HG03575 (cell line): ENCODE results near the gene TAAR6.
"Not testable (repeated sequence)": the region's sequence is repeated elsewhere in the genome, so short reads cannot be mapped to it uniquely, and the experiment has no call there.

ENCODE experiments used
- ATAC-seq: cut with Tn5 transposase; IDR thresholded peaks from one replicate; pipeline ENCODE4 v1.9.1; 2021; ENCODE audit not compliant: unreplicated experiment, insufficient number of reproducible peaks, low FRiP score; ENCODE audit errors: extremely low read depth

TAAR6 gene

GRCh38 chr6:132584698-132585097 lies 14.6 kb downstream of the TAAR6 start:
- no peak for ATAC-seq

- no peak for ATAC-seq
These were observed 17.3 kb downstream of the TAAR6 start for GRCh38 chr6:132587424-132587823.

GRCh38 chr6:132589454-132589853 lies 19.3 kb downstream of the TAAR6 start, which contains the start of gene TAAR5:
TAAR5 (minus strand) TSS chr6:132589741; CDS start chr6:132589686, 55 bp downstream.
- ATAC-seq: no peak

- ATAC-seq: no peak
These were observed 20.2 kb downstream of the TAAR6 start for GRCh38 chr6:132590362-132590761.

GRCh38 chr6:132592855-132593254 lies 22.7 kb downstream of the TAAR6 start:
- ATAC-seq: no peak

- ATAC-seq: no peak
These were observed 26.1 kb downstream of the TAAR6 start for GRCh38 chr6:132596201-132596600.

- ATAC-seq: peak; percentile 78
These were observed 28.4 kb downstream of the TAAR6 start for GRCh38 chr6:132598473-132598872.

- ATAC-seq: not testable (repeated sequence)
These were observed 30.8 kb downstream of the TAAR6 start for GRCh38 chr6:132600900-132601299.

GRCh38 chr6:132604635-132605152 lies 34.6 kb downstream of the TAAR6 start:
- ATAC-seq: no peak

- no peak for ATAC-seq
These were observed 37.6 kb downstream of the TAAR6 start for GRCh38 chr6:132607544-132608233.

- ATAC-seq: no peak
These were observed 41.5 kb downstream of the TAAR6 start for GRCh38 chr6:132611616-132612015.

- no peak for ATAC-seq
These were observed 42.5 kb downstream of the TAAR6 start for GRCh38 chr6:132612449-132613108.

GRCh38 chr6:132614554-132614953 lies 44.4 kb downstream of the TAAR6 start:
- no peak for ATAC-seq

- ATAC-seq: no peak
These were observed 46.6 kb downstream of the TAAR6 start for GRCh38 chr6:132616677-132617076.
